ENCODE data around the gene PRSS27. TPM values are rescaled to one million over a fixed set of nuclear protein-coding genes. Genes with fewer than 3 reads are reported as not detected.

The PRSS27 gene
- total and polyA plus RNA-seq, 12 donors = 0.33 to 2.7 (median 1.4) TPM; not detected in 2

GRCh38 chr16:2702871-2703745 lies 16.9 kb downstream of the PRSS27 start:
- peaks cover 0 to 5% of the 10 kb centered on the region in 2 donors for H3K4me1 ChIP-seq (replicated peaks in 1 of 2)
- TF ChIP-seq, protein P1, sequence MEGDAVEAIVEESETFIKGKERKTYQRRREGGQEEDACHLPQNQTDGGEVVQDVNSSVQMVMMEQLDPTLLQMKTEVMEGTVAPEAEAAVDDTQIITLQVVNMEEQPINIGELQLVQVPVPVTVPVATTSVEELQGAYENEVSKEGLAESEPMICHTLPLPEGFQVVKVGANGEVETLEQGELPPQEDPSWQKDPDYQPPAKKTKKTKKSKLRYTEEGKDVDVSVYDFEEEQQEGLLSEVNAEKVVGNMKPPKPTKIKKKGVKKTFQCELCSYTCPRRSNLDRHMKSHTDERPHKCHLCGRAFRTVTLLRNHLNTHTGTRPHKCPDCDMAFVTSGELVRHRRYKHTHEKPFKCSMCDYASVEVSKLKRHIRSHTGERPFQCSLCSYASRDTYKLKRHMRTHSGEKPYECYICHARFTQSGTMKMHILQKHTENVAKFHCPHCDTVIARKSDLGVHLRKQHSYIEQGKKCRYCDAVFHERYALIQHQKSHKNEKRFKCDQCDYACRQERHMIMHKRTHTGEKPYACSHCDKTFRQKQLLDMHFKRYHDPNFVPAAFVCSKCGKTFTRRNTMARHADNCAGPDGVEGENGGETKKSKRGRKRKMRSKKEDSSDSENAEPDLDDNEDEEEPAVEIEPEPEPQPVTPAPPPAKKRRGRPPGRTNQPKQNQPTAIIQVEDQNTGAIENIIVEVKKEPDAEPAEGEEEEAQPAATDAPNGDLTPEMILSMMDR (IDR thresholded peaks at IDR 0.05) = no peak
- no peak for TF ChIP-seq POLR2A (IDR thresholded peaks at IDR 0.05)
- no peaks in the 10 kb centered on the region for H3K27me3 ChIP-seq
- 67 to 83% (median 71%) methylated on average over 13 to 28 of the region's 28 CpGs; no CpG with 5 or more reads in 1 of the 4 donors for WGBS, 4 donors
- H3K27ac ChIP-seq = no peak overlapping the region
- no peak overlapping the region for H3K4me3 ChIP-seq
- peaks cover 0 to 83% of the 10 kb centered on the region in 2 donors for H3K36me3 ChIP-seq (replicated peaks in 1 of 2)
- peak in 4 of 7 donors; percentile 47 to 62 (median 51) for DNase-seq
- H3K9me3 ChIP-seq (replicated peaks in 1 of 3) = no peaks in the 10 kb centered on the region
- intact Hi-C loops (cut with DNase I) = no loop called here

DNA sequence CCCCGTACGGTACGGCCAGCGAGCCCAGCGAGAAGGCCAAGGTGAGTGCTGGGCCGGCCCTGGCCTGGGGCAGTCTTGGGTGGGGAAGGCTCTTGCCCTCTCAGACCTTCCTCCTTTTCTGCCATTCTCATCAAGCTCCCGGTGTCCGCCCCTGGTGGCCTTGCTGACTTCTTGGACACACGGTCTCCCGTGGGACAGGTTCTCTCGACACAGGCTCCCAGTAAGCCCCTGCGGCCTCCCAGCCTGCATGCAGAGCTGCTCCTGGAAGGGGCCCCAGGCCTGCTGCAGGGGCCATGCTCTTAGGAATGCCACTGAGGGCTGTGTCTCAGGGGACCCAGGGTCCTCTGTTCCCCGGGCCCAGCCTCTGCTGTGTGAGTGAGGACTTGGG lies 17.6 kb downstream of the PRSS27 start:
- DNase-seq = no peak
- TF ChIP-seq, protein P1 (IDR thresholded peaks at IDR 0.05) = no peak
- no peak for TF ChIP-seq POLR2A (IDR thresholded peaks at IDR 0.05)
- intact Hi-C loops (cut with DNase I) = no loop called here
- 94 to 100% (median 97%) methylated on average over 8 to 13 of the region's 13 CpGs for WGBS, 4 donors
- H3K36me3 ChIP-seq (replicated peaks in 1 of 2) = peaks cover 0 to 83% of the 10 kb centered on the region in 2 donors
- H3K9me3 ChIP-seq (replicated peaks in 1 of 3) = no peaks in the 10 kb centered on the region
- no peak overlapping the region for H3K27ac ChIP-seq
- H3K4me3 ChIP-seq = no peak overlapping the region
- no peaks in the 10 kb centered on the region for H3K27me3 ChIP-seq
- H3K4me1 ChIP-seq (replicated peaks in 1 of 2) = peaks cover 0 to 5% of the 10 kb centered on the region in 2 donors

DNA sequence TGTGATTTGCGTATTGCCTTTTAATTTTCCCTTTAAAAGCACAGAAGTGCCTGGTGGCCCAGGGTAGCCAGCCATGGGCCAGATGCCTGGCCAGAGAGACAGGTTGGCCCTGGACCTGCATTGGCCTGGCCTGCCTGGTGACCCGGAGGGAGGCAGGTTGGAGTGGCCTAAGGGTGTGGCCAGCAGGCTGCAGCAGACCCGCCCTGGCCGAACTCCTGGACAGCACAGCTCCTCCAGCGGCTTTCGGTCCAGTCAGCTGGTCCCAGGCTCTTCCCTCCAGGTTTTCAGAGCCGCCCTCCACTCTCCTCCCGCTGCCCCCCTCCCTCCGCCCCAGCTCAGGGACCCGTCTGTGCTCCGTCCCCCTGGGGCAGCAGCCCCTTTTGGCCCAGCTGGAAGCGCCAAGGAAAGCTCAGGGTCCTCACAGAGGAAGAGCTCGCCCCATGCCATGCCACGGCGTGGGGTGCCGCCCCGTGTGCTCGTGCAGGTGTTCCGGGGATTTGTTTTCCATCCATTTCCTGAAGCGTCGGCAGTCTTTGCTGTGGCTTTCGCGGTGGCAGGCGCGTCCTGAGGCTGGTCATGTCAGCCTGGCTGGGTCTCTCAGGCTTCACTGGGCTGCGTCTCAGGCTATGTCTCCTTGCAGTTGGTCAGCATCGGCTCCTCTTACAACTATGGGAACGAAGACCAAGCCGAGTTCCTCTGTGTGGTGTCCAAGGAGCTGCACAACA lies 18.1 kb downstream of the PRSS27 start:
- TF ChIP-seq POLR2A (IDR thresholded peaks at IDR 0.05) = no peak
- TF ChIP-seq, protein P1 (IDR thresholded peaks at IDR 0.05) = no peak
- H3K4me1 ChIP-seq (replicated peaks in 1 of 2) = peaks cover 0 to 5% of the 10 kb centered on the region in 2 donors
- WGBS, 4 donors = 91 to 97% (median 93%) methylated on average over 26 to 29 of the region's 29 CpGs
- no peak for DNase-seq
- H3K27ac ChIP-seq = no peak overlapping the region
- no peak overlapping the region for H3K4me3 ChIP-seq
- no peaks in the 10 kb centered on the region for H3K9me3 ChIP-seq (replicated peaks in 1 of 3)
- intact Hi-C loops (cut with DNase I) = no loop called here
- H3K36me3 ChIP-seq (replicated peaks in 1 of 2) = peaks cover 0 to 83% of the 10 kb centered on the region in 2 donors
- H3K27me3 ChIP-seq = no peaks in the 10 kb centered on the region

- TF ChIP-seq POLR2A (IDR thresholded peaks at IDR 0.05) = no peak
- TF ChIP-seq, protein P1 (IDR thresholded peaks at IDR 0.05) = no peak
- DNase-seq = no peak
- H3K4me3 ChIP-seq = no peak overlapping the region
- no peaks in the 10 kb centered on the region for H3K27me3 ChIP-seq
- intact Hi-C loops (cut with DNase I) = no loop called here
- H3K4me1 ChIP-seq (replicated peaks in 1 of 2) = peaks cover 0 to 5% of the 10 kb centered on the region in 2 donors
- H3K27ac ChIP-seq = no peak overlapping the region
- H3K36me3 ChIP-seq (replicated peaks in 1 of 2) = peaks cover 0 to 83% of the 10 kb centered on the region in 2 donors
- H3K9me3 ChIP-seq (replicated peaks in 1 of 3) = no peaks in the 10 kb centered on the region
- 96 to 100% (median 97%) methylated on average over 1 to 15 of the region's 15 CpGs for WGBS, 4 donors
These were observed 18.8 kb downstream of the PRSS27 start for GRCh38 chr16:2701272-2701671.
